Cortex of kidney (tissue), 1 donor: ENCODE measurements around the gene ATP11A.

ENCODE experiments used
- DNase-seq: peaks from one replicate; lab custom pipeline; 2025; lab: John Stamatoyannopoulos, UW

Gene ATP11A

GRCh38 chr13:112710855-112711527 lies 21.2 kb downstream of the ATP11A start:
- DNase-seq, result no peak

- no peak for DNase-seq
These were observed 21.9 kb downstream of the ATP11A start for GRCh38 chr13:112711528-112712265.

- no peak for DNase-seq
These were observed 22.8 kb downstream of the ATP11A start for GRCh38 chr13:112712451-112713207.

GRCh38 chr13:112713517-112714253 lies 23.8 kb downstream of the ATP11A start:
- DNase-seq, result no peak

- no peak for DNase-seq
These were observed 24.7 kb downstream of the ATP11A start for GRCh38 chr13:112714376-112715174.

GRCh38 chr13:112715210-112715609 lies 25.4 kb downstream of the ATP11A start:
- no peak for DNase-seq

GRCh38 chr13:112715715-112716460 lies 26.1 kb downstream of the ATP11A start:
- no peak for DNase-seq

GRCh38 chr13:112716461-112716820 lies 26.6 kb downstream of the ATP11A start:
- DNase-seq, result no peak

GRCh38 chr13:112716841-112717520 lies 27.1 kb downstream of the ATP11A start:
- DNase-seq, result no peak

- no peak for DNase-seq
These were observed 28.5 kb downstream of the ATP11A start for GRCh38 chr13:112718318-112718717.

GRCh38 chr13:112719016-112719415 lies 29.2 kb downstream of the ATP11A start:
- DNase-seq, result no peak

GRCh38 chr13:112719556-112719955 lies 29.7 kb downstream of the ATP11A start:
- no peak for DNase-seq

- DNase-seq, result no peak
These were observed 30.4 kb downstream of the ATP11A start for GRCh38 chr13:112720251-112720650.

- DNase-seq, result no peak
These were observed 31.0 kb downstream of the ATP11A start for GRCh38 chr13:112720814-112721197.

GRCh38 chr13:112721198-112722104 lies 31.6 kb downstream of the ATP11A start:
- DNase-seq, result no peak

- DNase-seq, result no peak
These were observed 32.8 kb downstream of the ATP11A start for GRCh38 chr13:112722433-112723263.

- DNase-seq, result no peak
These were observed 33.9 kb downstream of the ATP11A start for GRCh38 chr13:112723771-112724170.

- no peak for DNase-seq
These were observed 35.0 kb downstream of the ATP11A start for GRCh38 chr13:112724788-112725345.
